ENCODE results near the gene KIRREL3.

DNA sequence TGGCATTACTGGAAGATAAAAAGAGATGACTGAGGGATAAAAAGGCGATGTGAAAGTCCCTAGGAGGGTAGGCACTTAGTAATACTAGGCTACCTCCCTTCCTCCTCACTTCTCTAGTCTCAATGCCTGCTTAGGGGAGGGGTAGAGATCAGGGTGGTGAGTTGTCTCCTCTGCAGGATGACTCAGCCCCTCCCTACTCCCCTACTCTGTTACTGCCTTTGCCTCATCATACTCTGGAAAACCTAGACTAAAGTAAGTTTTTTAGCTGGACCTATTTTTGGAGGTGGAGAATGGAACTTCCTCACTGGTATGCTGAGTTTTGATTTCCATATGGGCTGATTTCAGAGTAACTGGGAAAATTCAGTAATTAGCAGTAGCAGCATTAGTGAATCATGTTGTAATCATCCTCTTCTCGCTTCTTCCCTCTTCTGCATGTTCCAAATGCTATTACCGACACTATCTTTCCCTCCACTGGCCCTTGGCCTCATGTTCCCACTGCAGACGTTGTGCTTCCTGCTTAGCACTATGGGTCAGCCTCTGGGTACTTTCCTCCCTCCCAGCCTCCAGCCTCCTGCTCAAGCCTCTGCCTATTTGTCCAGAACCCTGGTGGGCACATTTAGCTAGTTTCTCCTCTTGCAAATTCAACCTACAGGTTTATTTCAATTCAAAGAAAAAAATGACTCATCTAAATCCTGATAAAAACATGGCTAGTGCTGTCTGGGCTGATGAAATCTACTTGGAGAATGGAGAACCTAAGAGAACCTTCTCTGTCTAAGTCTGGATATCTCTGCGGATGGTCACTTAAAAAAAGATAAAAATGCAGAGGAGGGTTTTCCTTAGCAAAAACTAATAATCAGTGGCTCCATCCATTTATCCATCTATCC, 363.4 kb downstream of the KIRREL3 start:
- TF ChIP-seq, protein P1, sequence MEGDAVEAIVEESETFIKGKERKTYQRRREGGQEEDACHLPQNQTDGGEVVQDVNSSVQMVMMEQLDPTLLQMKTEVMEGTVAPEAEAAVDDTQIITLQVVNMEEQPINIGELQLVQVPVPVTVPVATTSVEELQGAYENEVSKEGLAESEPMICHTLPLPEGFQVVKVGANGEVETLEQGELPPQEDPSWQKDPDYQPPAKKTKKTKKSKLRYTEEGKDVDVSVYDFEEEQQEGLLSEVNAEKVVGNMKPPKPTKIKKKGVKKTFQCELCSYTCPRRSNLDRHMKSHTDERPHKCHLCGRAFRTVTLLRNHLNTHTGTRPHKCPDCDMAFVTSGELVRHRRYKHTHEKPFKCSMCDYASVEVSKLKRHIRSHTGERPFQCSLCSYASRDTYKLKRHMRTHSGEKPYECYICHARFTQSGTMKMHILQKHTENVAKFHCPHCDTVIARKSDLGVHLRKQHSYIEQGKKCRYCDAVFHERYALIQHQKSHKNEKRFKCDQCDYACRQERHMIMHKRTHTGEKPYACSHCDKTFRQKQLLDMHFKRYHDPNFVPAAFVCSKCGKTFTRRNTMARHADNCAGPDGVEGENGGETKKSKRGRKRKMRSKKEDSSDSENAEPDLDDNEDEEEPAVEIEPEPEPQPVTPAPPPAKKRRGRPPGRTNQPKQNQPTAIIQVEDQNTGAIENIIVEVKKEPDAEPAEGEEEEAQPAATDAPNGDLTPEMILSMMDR (IDR thresholded peaks at IDR 0.05) = no peak
- TF ChIP-seq POLR2A (IDR thresholded peaks at IDR 0.05) = no peak

Measured in esophagus squamous epithelium (tissue), 4 donors.